Retina (tissue), 1 donor: ENCODE results near the gene SPR.

Experiments used
- DNase-seq: peaks from one replicate; pipeline ENCODE4 v3.0.0-alpha.2; 2016

Gene SPR

GRCh38 chr2:72933207-72933606, 46.0 kb downstream of the SPR start:
- no peak for DNase-seq

DNA sequence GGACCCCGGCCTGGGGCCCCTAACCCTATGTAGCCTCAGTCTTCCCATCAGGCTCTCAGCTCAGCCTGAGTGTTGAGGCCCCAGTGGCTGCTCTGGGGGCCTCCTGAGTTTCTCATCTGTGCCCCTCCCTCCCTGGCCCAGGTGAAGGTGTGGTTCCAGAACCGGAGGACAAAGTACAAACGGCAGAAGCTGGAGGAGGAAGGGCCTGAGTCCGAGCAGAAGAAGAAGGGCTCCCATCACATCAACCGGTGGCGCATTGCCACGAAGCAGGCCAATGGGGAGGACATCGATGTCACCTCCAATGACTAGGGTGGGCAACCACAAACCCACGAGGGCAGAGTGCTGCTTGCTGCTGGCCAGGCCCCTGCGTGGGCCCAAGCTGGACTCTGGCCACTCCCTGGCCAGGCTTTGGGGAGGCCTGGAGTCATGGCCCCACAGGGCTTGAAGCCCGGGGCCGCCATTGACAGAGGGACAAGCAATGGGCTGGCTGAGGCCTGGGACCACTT, 46.5 kb downstream of the SPR start:
- DNase-seq, result no peak

DNA sequence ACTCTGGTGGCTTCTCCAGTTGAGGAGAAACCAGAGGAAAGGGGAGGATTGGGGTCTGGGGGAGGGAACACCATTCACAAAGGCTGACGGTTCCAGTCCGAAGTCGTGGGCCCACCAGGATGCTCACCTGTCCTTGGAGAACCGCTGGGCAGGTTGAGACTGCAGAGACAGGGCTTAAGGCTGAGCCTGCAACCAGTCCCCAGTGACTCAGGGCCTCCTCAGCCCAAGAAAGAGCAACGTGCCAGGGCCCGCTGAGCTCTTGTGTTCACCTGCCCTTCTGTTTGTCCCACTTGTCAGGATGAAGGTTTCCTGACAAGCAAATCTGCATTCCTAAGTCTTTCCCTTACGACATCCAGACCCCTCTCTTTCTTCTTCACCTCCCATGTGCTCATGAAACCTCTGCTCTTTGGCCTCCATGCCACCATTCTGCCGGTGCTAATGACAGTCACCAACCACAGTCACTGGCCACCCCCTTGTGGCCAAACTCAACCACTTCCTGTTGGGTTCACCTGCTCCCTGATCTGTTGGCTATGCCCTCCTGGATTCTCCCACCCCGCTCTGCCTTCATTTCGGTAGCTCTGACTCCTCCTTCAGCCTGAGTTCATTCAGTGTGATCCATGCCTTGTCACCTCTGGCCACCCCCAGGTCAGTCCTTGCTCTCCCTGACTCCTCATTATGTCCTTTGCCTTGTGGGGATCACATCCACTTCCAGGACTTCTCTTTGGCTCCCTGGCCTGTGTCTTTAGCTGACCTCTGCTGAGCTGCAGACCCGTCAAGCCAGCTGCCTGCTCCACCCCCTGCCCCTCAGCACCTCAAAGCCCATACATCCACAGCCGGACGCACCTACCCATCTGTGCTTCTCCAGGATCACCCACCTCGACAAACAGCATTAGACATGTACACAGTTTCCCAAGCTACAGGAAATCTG, 47.7 kb downstream of the SPR start:
- no peak for DNase-seq

GRCh38 chr2:72935611-72935957, 48.4 kb downstream of the SPR start:
- no peak for DNase-seq

DNA sequence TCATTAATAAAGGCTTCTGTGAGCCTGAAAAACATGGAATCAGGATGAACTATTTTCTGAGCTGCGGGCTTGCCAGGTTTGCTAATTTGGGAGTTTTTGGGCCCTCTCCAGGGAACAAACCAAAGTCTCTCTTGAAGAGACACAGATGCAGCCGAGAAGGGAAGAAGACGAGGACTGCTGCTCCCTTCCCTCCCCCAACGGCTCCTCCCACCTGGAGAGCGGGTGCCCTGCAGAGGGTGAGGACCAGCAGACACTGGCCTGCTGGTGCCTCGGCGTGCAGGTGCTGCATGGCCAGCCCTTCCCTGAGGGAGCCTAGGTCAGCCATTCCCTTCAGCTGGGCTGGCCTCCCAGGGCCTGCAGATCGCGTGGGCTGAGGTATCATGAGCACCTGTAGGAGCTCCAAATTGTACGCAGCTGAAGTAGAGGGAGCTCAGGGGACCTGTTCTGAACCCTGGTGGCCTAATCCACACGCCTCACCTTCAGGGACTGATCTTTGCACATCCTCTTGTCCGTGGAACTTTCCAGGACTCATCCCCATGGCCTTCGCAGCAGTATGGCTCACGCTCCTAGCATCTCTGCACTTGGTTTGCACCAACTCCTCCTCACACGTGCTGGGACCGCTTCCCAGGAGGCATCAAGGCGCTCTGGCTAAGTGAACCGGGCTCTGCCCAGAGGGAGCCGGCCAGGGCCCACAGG, 49.6 kb downstream of the SPR start:
- no peak for DNase-seq

- no peak for DNase-seq
Observed at GRCh38 chr2:72937356-72937669, 50.1 kb downstream of the SPR start.

DNA sequence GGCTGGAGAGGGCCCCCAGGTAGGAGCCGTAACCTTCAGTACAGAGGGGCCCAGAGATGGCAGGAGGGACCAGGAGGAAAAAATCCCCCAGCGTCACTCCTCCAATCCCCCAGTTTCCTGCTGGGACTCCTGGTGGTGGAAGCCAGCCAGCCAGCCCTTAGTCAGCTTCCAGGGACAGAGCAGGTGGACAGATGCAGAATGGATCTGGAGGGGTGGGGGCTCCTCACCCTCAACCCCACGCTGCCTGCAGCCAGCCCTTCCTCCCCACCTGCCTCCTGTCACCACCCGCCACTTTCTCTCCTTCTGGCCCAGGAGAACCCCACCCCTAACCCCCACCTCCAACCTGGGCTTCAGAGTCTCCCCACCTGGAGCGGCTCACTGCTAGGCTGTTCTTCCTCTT, 51.2 kb downstream of the SPR start:
- no peak for DNase-seq

GRCh38 chr2:72940361-72940760, 53.2 kb downstream of the SPR start:
- DNase-seq, result no peak

- no peak for DNase-seq
Observed at GRCh38 chr2:72940786-72941185, 53.6 kb downstream of the SPR start.
